NCI-H2196 treated with DMSO at 0.1 percent for 48 hours (cell line): ENCODE data around the gene OFD1.

ENCODE experiments used
- DNase-seq: peaks from one replicate; lab custom pipeline; 2025; ENCODE audit not compliant: unreplicated experiment; lab: John Stamatoyannopoulos, UW

Gene OFD1

GRCh38 chrX:13752646-13753045 is 18.1 kb downstream of the OFD1 start:
- DNase-seq = no peak

GRCh38 chrX:13754765-13755164 is 20.2 kb downstream of the OFD1 start:
- DNase-seq = no peak

GRCh38 chrX:13755254-13755653 is 20.7 kb downstream of the OFD1 start:
- no peak for DNase-seq

- DNase-seq = no peak
Observed at GRCh38 chrX:13756381-13756780, 21.8 kb downstream of the OFD1 start.

GRCh38 chrX:13759152-13759718 is 24.7 kb downstream of the OFD1 start:
- no peak for DNase-seq

GRCh38 chrX:13760426-13760825 is 25.9 kb downstream of the OFD1 start:
- DNase-seq = no peak

- DNase-seq = no peak
Observed at GRCh38 chrX:13761606-13762414, 27.3 kb downstream of the OFD1 start.

- DNase-seq = no peak
Observed at GRCh38 chrX:13763489-13763888, 28.9 kb downstream of the OFD1 start.

GRCh38 chrX:13764281-13764680 is 29.7 kb downstream of the OFD1 start:
- DNase-seq = no peak

- DNase-seq = no peak
Observed at GRCh38 chrX:13764765-13765164, 30.2 kb downstream of the OFD1 start.

- DNase-seq = no peak
Observed at GRCh38 chrX:13768939-13769338, 34.4 kb downstream of the OFD1 start.

- DNase-seq = no peak
Observed at GRCh38 chrX:13770013-13770535, 35.5 kb downstream of the OFD1 start.

GRCh38 chrX:13774696-13775095 is 40.1 kb downstream of the OFD1 start:
- DNase-seq = no peak

GRCh38 chrX:13775837-13776236 is 41.3 kb downstream of the OFD1 start:
- DNase-seq = no peak

GRCh38 chrX:13776387-13776786 is 41.8 kb downstream of the OFD1 start:
- DNase-seq = no peak

- DNase-seq = no peak
Observed at GRCh38 chrX:13778916-13779315, 44.4 kb downstream of the OFD1 start.

- DNase-seq = no peak
Observed at GRCh38 chrX:13780868-13781427, 46.4 kb downstream of the OFD1 start.

- peak; percentile 7 for DNase-seq
Observed at GRCh38 chrX:13786048-13786447, 51.5 kb downstream of the OFD1 start.

- no peak for DNase-seq
Observed at GRCh38 chrX:13790206-13791131, 55.9 kb downstream of the OFD1 start.

- no peak for DNase-seq
Observed at GRCh38 chrX:13791145-13791544, 56.6 kb downstream of the OFD1 start.

GRCh38 chrX:13791559-13791958 is 57.0 kb downstream of the OFD1 start:
- no peak for DNase-seq
